Smooth muscle cell of the coronary artery (primary cell): ENCODE results near the gene DENND2D. TPM values are rescaled to one million over a fixed set of nuclear protein-coding genes. Genes with fewer than 3 reads are reported as not detected.

Experiments
- total RNA-seq: library from RNA; depleted of rRNA; stranded (reverse); fragments of >200 nt; gene quantifications from 2 replicates; pipeline ENCODE4 v1.2.3, GENCODE V29; 2014; ENCODE audit warnings: low replicate concordance

The DENND2D gene, protein sequence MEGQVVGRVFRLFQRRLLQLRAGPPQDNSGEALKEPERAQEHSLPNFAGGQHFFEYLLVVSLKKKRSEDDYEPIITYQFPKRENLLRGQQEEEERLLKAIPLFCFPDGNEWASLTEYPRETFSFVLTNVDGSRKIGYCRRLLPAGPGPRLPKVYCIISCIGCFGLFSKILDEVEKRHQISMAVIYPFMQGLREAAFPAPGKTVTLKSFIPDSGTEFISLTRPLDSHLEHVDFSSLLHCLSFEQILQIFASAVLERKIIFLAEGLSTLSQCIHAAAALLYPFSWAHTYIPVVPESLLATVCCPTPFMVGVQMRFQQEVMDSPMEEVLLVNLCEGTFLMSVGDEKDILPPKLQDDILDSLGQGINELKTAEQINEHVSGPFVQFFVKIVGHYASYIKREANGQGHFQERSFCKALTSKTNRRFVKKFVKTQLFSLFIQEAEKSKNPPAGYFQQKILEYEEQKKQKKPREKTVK
- 2.5 and 8.5 TPM in 2 replicates for total RNA-seq

DNA sequence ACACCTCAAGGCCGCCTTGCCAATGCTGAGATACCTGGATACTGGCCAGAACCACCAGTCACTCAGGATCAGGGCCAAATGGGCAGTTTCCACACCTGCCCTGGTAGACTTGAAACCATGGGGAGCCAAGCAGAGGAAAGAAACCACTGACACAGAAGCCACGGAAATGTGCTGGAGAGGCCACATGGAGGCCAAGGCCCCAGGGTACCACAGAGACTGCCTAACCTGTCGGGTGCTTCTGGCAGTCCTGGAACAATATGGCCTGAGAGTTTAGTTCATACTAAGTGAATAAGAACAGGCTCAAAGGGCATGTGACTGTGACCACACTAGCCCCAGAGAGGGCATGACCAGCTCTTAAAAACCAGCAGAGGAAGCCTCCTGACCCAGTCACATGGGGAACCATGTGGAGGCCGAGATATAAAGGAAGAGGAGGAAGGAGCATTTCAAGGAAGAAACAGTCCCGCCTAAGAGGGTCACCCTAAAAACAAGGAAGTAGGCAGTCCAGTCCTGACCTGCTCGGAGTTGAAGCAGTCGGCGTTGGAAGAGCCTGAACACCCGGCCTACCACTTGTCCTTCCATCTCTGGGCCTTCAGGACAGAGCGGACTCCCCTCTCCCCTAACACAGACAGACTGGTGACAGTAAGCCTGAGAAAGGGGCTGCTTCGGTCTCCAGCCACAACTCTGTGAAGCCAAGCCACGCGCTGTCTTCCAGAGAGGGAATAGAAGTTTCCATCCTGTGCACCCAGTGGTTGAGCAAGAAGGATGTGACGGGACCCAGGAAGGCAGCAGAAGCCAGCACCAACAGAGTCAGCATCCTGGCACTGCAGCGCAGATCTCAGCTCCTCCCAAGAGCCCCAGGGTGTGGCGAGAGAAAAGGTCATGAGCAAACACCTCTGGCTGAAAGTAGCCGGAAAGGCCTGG lies at the start of gene DENND2D:
Gene DENND2D (minus strand): TSS at position 766 of the 921 bp plus-strand sequence. CDS start 187 bp downstream, at position 579.

DNA sequence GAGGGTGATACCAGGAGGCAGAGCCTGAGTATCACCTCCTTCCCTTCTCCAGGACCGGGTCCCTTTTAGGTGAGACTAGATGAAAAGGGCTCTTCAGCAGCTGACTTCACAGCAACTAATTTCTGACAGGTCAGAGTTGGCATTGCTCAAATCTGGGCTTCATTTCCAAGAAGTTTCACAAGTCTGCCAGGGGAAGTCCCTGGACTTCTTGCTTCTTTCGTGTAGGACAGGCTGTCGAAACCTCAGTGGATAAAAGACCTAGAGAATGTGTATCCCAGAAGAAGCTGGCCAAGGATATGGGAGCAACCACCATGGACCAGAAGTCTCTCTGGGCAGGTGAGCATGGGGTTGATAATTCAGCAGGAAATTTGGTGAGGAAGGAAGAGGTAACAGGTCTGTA lies 27.0 kb upstream of the DENND2D start, which contains the start of gene CHI3L2:
Gene CHI3L2 (plus strand): TSS at position 280 of the 400 bp plus-strand sequence. CDS start 17 bp downstream, at position 297.

DNA sequence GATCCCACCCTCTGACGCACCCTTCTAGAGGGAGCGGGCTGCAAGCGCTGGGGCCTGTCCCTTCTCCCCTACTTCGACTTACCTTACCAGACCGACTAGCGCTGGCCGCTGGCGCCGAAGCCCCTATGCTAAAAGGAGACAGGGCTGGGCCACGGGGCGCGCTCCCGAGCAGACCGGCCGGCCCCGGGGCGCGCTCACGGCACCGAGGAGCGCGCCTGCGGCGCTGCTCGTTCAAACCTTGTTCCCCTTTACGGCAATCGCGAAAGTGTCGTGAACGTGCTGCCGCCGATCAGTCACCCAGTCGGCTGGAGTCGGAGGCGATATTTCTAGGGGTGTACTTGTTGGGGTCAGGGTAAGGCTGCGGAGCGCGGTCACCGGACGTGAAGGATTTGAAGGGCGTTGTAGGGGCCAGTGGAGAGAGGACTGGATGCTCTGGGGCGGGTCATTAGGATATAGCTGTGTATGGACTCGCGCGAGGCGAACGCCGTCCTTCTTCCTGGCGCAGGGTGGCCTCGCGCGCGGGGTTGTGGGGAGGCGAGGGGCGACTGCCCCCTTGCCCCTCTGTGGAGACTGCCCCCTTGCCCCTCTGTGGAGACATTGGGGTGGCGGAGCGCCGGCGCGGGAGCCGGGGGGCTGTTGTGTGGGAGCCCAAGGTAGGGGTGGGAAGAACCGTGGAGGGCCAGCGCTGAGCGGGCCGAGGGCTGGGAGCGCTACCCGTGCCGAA lies 60.3 kb downstream of the DENND2D start, which contains the start of the genes CEPT1 and DRAM2:
Gene CEPT1 (plus strand): TSS at position 268 of the 724 bp plus-strand sequence. CDS start 7,492 bp downstream, outside the sequence.
Gene DRAM2 (minus strand): TSS at position 138 of the 724 bp plus-strand sequence. CDS start 8,539 bp downstream, outside the sequence.

Other genes starting within 250 kb of the DENND2D start
- 3.2 and 9.5 TPM in 2 replicates for gene LRIF1, start 236.7 kb downstream of the DENND2D start, total RNA-seq
- 61.6 and 97.7 TPM in 2 replicates for gene DRAM2, start 60.6 kb downstream of the DENND2D start, total RNA-seq
- 28.8 and 34.0 TPM in 2 replicates for gene CEPT1, start 60.4 kb downstream of the DENND2D start, total RNA-seq
- gene CHI3L2, start 27.1 kb upstream of the DENND2D start, total RNA-seq, result 0.45 and 4.4 TPM in 2 replicates
- gene CHIA, start 90.2 kb upstream of the DENND2D start, total RNA-seq, result not detected in 2 replicates
- gene OVGP1, start 227.1 kb upstream of the DENND2D start, total RNA-seq, result 0.15 and 0.47 TPM in 2 replicates
- gene WDR77, start 248.6 kb upstream of the DENND2D start, total RNA-seq, result 28.8 and 33.7 TPM in 2 replicates
- 151 and 303 TPM in 2 replicates for gene ATP5PB, start 248.8 kb upstream of the DENND2D start, total RNA-seq